Stimulated activated CD4-positive, alpha-beta T cell treated with anti-CD3 and anti-CD28 coated beads, Interleukin-2, amount 100 ng/mL, for 24 hours (primary cell): ENCODE data around the gene GNRHR.

Experiments
- DNase-seq, 2 donors: peaks; one replicate each; pipeline ENCODE4 v3.0.0-alpha.2; 2020

The GNRHR gene

DNA sequence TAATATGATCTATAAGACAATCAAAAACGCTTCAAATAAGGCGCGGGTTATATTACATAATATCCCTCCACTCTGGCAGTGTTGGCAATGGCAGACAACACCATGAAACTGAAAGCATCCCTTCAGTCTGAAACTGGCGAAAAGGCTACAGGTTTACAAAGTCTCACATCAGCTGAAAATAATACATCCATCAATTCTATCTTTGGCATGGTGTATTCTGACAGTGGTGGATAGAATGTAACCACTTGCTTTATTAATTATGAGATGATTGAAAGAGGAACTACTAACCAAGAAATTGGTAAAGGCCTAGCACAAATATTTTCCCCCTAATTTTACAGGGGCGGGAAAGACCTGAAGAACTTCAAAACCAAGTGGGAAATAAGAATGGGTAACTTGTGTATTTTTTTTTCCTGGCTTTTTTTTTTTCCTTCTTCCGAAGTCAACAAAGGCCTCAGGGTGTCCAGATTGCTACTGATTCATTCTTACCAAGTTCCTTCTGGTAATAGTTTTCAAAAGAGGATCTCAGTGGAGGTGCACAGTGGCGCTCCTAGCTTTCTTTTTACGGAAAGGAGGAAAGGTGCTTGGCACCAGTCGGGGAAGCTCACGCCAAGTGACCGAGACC lies 54.0 kb downstream of the GNRHR start:
- DNase-seq, result no peak

DNA sequence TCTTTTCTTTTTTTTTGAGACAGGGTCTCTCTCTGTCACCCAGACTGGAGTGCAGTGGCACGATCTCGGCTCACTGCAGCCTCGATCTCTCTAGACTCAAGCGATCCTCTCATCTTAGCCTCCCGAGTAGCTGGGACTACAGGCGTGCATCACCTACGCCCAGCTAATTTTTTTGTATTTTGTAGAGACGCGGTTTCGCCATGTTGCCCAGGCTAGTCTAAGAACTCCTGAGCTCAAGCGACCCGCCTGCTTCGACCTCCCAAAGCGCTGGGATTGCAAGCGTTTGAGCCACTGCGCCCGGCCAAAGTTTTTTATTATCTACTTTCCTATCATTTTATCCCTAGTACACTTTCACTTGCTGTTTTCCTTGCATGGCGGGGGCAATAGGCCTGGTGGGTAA lies 54.6 kb downstream of the GNRHR start:
- no peak for DNase-seq

DNA sequence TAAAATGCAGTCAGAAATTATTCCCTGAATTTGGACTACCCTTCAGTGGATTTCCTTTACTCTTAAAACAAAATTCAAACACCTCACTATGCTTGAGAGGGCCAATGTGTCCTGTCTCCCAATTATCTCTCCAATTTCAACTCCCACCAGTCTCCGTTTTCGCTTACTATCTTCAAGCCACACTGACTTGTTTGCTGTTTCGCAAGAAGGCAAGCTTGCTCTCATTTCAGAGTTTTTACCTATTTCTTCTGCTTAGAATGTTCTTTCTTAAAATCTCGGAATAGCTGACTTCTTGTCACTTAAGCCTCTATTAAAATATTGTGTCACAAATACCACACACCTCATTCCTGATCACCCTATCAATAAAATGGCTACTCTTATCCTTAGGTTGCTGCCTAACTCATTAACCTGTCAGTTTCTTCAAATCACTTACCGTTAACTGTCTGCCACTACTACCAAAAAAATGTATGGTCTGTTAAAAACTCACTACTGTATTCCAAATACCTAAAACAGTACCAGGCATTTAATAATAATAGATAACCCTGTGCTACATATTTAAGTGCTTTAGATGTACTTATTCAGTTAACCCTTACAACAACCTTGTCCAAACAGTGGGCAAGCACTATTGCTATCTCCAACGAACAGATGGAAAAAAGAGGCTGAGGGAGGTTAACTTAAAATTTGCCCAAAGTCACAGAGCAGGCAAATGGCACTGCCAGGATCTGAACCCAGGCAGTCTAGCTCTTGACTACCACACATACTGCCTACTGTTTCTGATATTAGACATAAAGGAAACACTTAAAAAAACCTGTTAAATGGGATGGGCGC lies 56.1 kb downstream of the GNRHR start:
- DNase-seq, result no peak

DNA sequence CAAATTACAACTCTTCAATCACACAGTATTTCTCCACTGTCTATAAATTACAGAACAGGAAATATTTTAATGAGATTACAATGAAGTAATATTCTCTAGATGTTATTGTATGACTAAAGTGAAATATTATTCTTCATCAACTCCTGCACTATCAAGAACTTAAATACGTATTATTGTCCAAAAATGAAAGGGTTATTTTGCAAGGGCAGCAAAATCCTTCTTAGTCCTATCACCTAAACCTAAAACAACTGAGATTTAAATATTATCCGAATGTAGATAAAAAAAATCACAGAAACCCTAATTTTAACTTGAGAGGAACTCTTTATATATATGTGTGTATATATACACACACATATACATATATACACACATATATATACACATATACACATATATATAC lies 58.1 kb downstream of the GNRHR start:
- DNase-seq, result no peak

DNA sequence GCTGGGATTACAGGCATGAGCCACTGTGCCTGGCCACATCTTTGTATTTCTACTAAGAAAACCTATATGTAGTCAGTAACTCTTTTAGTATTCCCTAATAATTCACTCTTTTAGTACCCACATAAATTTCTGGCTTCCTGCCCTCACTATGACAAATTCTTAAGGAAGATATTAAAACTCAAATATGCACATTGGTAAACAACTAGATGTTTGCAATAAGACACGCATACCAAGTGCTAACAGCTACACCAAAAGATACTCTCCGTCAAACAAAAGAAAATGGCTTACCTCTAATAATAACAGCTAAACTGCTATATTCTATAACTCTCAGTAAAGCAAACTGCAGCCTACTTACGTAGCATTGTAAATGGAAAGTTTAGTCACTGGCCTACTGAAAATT lies 59.5 kb downstream of the GNRHR start:
- no peak for DNase-seq

DNA sequence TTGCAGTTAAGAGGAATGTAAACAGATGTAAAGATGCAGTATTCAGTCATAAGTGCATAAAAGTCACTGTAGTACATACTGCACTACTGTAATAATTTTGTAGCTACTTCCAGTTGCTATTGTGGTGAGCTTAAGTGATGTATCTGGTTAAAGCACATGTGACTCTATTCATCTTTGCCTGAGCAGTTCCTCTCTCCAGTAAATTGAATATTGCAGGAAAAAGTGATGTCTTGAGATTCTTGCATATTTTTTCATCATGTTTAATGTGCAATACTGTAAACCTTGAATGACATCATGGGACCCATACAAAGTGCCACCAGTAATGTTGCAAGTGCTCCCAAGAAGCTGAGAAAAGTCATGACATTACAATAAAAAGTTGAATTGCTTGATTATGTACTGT lies 62.9 kb downstream of the GNRHR start:
- DNase-seq, result no peak
